ENCODE measurements around the gene DTNA.

Gene DTNA

DNA sequence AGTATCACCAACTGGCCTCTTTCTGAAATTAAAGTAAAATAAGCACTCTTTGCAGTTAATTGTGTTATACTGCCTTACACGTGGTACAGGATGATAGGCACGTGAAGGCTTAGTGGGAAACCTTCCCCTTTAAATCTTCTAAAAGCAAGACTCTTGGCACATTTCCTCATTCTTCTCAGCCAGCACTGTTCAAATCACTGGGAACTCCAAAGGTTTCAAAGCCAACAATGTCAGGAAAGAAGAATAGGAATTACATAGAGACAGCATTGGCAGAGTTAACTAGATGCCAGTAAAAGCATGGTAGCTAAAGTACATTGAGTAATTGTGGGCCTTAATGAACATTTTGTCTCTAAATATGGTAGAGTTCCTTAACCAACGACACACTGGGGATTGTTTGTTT lies 96.4 kb downstream of the DTNA start:
- in situ Hi-C loops (cut with HindIII; ENCODE audit: low sequenced_read_pairs) = no loop called here
- no peak for DNase-seq (ENCODE audit: low read depth)
- TF ChIP-seq, protein P1, sequence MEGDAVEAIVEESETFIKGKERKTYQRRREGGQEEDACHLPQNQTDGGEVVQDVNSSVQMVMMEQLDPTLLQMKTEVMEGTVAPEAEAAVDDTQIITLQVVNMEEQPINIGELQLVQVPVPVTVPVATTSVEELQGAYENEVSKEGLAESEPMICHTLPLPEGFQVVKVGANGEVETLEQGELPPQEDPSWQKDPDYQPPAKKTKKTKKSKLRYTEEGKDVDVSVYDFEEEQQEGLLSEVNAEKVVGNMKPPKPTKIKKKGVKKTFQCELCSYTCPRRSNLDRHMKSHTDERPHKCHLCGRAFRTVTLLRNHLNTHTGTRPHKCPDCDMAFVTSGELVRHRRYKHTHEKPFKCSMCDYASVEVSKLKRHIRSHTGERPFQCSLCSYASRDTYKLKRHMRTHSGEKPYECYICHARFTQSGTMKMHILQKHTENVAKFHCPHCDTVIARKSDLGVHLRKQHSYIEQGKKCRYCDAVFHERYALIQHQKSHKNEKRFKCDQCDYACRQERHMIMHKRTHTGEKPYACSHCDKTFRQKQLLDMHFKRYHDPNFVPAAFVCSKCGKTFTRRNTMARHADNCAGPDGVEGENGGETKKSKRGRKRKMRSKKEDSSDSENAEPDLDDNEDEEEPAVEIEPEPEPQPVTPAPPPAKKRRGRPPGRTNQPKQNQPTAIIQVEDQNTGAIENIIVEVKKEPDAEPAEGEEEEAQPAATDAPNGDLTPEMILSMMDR (IDR thresholded peaks at IDR 0.05; ENCODE audit: low read depth, low read length, missing control alignments) = no peak
- H3K4me3 ChIP-seq (ENCODE audit: low read depth, low read length) = no peak overlapping the region

DNA sequence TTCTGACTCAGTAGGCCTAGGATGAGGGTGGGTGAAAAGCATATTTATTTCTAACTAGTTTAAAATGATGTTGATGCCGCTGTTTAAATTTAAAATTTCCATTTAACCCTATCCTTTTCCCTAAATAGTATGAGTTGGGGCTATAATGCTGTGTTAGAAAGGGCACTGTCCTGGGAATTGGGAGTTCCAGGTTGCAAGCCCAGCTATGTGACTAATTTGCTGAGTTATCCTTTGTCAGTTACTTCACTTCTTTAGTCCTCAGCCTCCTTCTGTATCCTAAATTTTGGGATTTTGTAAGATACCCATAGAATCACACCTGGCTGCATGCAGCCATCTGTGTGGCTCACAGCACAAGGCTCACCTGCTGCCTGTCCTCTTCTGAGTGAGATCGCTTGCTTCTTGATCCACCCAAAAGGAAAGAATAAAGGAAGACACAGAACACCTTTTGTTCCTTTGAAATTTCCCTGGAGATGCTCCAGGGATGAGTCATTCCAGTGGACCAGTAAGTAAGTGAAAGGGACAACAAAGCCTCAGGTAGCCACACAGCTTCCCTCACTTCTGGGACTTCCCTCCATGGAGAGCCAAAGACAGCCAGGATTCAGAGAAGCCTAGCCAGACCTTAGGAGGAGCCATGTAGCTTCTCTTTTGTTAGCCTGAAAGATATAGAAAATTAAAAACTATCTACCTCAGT lies 97.2 kb downstream of the DTNA start:
- no peak overlapping the region for H3K4me3 ChIP-seq (ENCODE audit: low read depth, low read length)
- in situ Hi-C loops (cut with HindIII; ENCODE audit: low sequenced_read_pairs) = no loop called here
- TF ChIP-seq, protein P1 (IDR thresholded peaks at IDR 0.05; ENCODE audit: low read depth, low read length, missing control alignments) = no peak
- DNase-seq (ENCODE audit: low read depth) = no peak

DNA sequence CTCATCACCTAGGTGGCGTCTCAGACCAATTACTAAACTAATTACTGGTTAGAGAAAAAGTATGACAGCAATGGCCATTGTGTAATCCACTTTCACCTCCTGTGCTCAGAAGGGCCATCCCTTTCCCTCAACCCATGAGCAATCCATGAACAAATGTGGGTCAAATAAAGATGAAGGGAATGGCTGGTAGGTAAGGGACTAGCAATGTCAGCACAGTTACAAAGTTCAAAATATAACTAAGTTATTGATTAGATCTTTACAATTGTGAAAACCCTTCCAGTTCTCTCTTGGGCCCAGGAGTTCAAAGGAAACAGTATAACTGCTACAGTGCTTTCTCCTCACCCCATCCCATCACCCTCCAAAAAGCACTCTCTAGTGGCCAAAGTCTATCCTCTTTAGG lies 98.3 kb downstream of the DTNA start:
- H3K4me3 ChIP-seq (ENCODE audit: low read depth, low read length) = no peak overlapping the region
- TF ChIP-seq, protein P1 (IDR thresholded peaks at IDR 0.05; ENCODE audit: low read depth, low read length, missing control alignments) = no peak
- DNase-seq (ENCODE audit: low read depth) = no peak
- in situ Hi-C loops (cut with HindIII; ENCODE audit: low sequenced_read_pairs) = no loop called here

DNA sequence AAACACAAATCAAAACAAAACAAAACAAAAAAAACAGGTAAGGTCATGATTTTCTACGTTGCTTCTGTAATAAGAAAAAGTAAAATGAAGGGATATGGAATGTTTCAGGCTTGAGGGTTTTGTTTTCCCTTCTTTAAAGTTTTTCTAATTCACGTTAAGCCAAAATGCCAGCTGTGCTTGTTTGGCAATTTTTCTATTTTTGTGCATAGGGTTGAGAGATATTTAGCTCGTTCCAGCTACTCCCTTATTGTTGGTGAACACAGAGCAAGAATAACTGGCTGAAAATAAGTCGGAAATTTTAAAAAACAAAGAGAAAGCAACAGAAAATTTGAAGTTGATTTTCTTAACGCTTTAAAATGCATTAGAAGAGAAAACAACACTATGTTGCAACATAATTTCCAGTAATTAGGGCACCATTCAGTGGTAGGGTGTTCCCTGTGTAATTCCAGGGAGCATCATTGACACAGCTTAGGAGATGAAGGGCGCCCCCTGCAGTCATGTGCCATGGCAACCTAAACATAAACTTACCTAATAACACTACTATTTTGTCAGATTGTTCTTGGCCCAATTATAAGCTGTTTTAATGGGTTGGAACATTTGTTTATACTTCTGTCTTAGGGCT lies 99.5 kb downstream of the DTNA start:
- TF ChIP-seq, protein P1 (IDR thresholded peaks at IDR 0.05; ENCODE audit: low read depth, low read length, missing control alignments) = peak; percentile 42
- no peak for DNase-seq (ENCODE audit: low read depth)
- no peak overlapping the region for H3K4me3 ChIP-seq (ENCODE audit: low read depth, low read length)
- in situ Hi-C loops (cut with HindIII; ENCODE audit: low sequenced_read_pairs) = no loop called here

DNA sequence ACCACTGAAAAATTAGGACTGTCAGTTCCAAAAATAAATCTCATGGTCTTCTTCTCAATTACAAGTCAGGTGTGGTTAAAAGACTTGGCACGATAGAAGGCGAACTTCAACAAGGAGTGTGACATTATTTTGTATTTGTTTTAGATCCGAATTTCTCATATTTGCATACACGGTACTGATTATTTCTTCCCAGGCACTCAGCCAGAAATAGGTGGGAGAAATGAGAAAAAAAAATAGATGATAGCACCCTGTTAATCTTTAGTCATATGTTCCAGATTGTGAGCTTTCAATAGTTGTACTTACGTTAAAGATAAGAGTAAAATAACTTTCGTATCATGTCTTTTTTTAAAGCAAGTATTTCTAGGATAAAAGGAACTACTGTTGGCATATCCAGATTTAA lies 106.1 kb downstream of the DTNA start:
- in situ Hi-C loops (cut with HindIII; ENCODE audit: low sequenced_read_pairs) = no loop called here
- DNase-seq (ENCODE audit: low read depth) = no peak
- no peak overlapping the region for H3K4me3 ChIP-seq (ENCODE audit: low read depth, low read length)
- TF ChIP-seq, protein P1 (IDR thresholded peaks at IDR 0.05; ENCODE audit: low read depth, low read length, missing control alignments) = no peak

DNA sequence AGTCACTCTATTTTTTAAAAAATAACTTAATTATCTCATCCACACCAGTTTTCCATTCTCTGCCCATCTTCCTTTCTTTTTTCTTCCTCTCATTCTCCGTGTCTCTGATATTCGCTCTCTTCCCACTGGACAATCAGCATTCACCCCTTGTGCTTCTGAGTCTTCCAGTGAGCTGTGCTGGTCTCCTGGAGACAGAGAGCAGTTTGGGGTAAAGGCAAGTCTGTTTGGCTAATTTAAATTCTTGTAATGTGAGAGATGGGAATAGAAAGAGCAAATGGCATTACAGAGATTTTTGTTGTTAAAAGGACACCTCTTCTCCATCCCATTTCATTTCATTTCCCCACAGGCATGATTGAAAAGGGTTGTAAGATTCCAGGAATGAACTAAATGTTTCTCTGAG lies 107.5 kb downstream of the DTNA start:
- TF ChIP-seq, protein P1 (IDR thresholded peaks at IDR 0.05; ENCODE audit: low read depth, low read length, missing control alignments) = no peak
- DNase-seq (ENCODE audit: low read depth) = no peak
- in situ Hi-C loops (cut with HindIII; ENCODE audit: low sequenced_read_pairs) = no loop called here
- H3K4me3 ChIP-seq (ENCODE audit: low read depth, low read length) = no peak overlapping the region
